HG03159 (cell line): ENCODE data around the gene LDLRAD4.
"Not testable (repeated sequence)": the region's sequence is repeated elsewhere in the genome, so short reads cannot be mapped to it uniquely, and the experiment has no call there.

Experiments used
- ATAC-seq: cut with Tn5 transposase; IDR thresholded peaks from one replicate; pipeline ENCODE4 v1.9.1; 2021; ENCODE audit warnings: mild to moderate bottlenecking, moderate library complexity; ENCODE audit not compliant: unreplicated experiment

Gene LDLRAD4

GRCh38 chr18:13640266-13640860 lies 421.8 kb downstream of the LDLRAD4 start:
- ATAC-seq = no peak

- ATAC-seq = no peak
These were observed 423.2 kb downstream of the LDLRAD4 start for GRCh38 chr18:13641551-13642439.

GRCh38 chr18:13642440-13642827 lies 423.9 kb downstream of the LDLRAD4 start:
- ATAC-seq = no peak

- no peak for ATAC-seq
These were observed 424.7 kb downstream of the LDLRAD4 start for GRCh38 chr18:13643261-13643751.

GRCh38 chr18:13645093-13645492 lies 426.5 kb downstream of the LDLRAD4 start:
- ATAC-seq = no peak

GRCh38 chr18:13646633-13647032 lies 428.1 kb downstream of the LDLRAD4 start:
- ATAC-seq = no peak

GRCh38 chr18:13647761-13648160 lies 429.2 kb downstream of the LDLRAD4 start:
- no peak for ATAC-seq

GRCh38 chr18:13649397-13650390 lies 431.1 kb downstream of the LDLRAD4 start:
- no peak for ATAC-seq

GRCh38 chr18:13653746-13654433 lies 435.3 kb downstream of the LDLRAD4 start:
- no peak for ATAC-seq

- no peak for ATAC-seq
These were observed 439.4 kb downstream of the LDLRAD4 start for GRCh38 chr18:13657974-13658373.

- ATAC-seq = no peak
These were observed 440.1 kb downstream of the LDLRAD4 start for GRCh38 chr18:13658436-13659204.

- no peak for ATAC-seq
These were observed 441.9 kb downstream of the LDLRAD4 start for GRCh38 chr18:13660510-13660909.

GRCh38 chr18:13661051-13661778 lies 442.7 kb downstream of the LDLRAD4 start:
- no peak for ATAC-seq

GRCh38 chr18:13661779-13662256 lies 443.3 kb downstream of the LDLRAD4 start:
- no peak for ATAC-seq

- no peak for ATAC-seq
These were observed 454.1 kb downstream of the LDLRAD4 start for GRCh38 chr18:13672657-13673056.

- no peak for ATAC-seq
These were observed 457.9 kb downstream of the LDLRAD4 start for GRCh38 chr18:13676471-13676870.

GRCh38 chr18:13677350-13677749 lies 458.8 kb downstream of the LDLRAD4 start:
- ATAC-seq = not testable (repeated sequence)

- ATAC-seq = no peak
These were observed 462.1 kb downstream of the LDLRAD4 start for GRCh38 chr18:13680612-13681011.

- no peak for ATAC-seq
These were observed 463.1 kb downstream of the LDLRAD4 start for GRCh38 chr18:13681701-13682100.
